Skeletal muscle tissue (tissue), 4 donors: ENCODE measurements around the gene ITPKB. TPM values are rescaled to one million over a fixed set of nuclear protein-coding genes. Genes with fewer than 3 reads are reported as not detected.

ENCODE experiments used
- H3K27ac ChIP-seq: one replicate; pipeline ENCODE4 v1.7.0; 2013; ENCODE audit warnings: mild to moderate bottlenecking, low read depth, low read length, inconsistent platforms
- H3K27me3 ChIP-seq, 3 donors: one replicate each; pipeline ENCODE4 v1.7.0; 2013; ENCODE audit warnings: low read length in 3 of 3; ENCODE audit not compliant: control insufficient read depth in 3 of 3, insufficient read depth in 3 of 3
- H3K36me3 ChIP-seq, 3 donors: one replicate each; pipeline ENCODE4 v1.7.0; 2013; ENCODE audit warnings: low read length in 3 of 3; ENCODE audit not compliant: control insufficient read depth in 3 of 3, insufficient read depth in 3 of 3
- H3K4me1 ChIP-seq, 3 donors: one replicate each; pipeline ENCODE4 v1.7.0; 2013; ENCODE audit warnings: low read length in 3 of 3, mild to moderate bottlenecking in 3 of 3; ENCODE audit not compliant: control insufficient read depth in 3 of 3, insufficient read depth in 3 of 3
- H3K4me3 ChIP-seq, 3 donors: one replicate each; pipeline ENCODE4 v1.7.0; 2013; ENCODE audit warnings: low read length in 3 of 3
- H3K9ac ChIP-seq, 3 donors: one replicate each; pipeline ENCODE4 v1.7.0; 2013; ENCODE audit warnings: low read length in 3 of 3, mild to moderate bottlenecking in 3 of 3, moderate library complexity in 2 of 3, low read depth in 1 of 3
- H3K9me3 ChIP-seq, 3 donors: one replicate each; pipeline ENCODE4 v1.7.0; 2013; ENCODE audit warnings: low read length in 3 of 3; ENCODE audit not compliant: control insufficient read depth in 3 of 3
- total RNA-seq: library from RNA; depleted of rRNA; stranded (reverse); fragments of >200 nt; gene quantifications from one replicate; pipeline ENCODE4 v1.2.3, GENCODE V29; 2014
- donor health status: Osteomylitis.

Gene ITPKB
- total RNA-seq, 1 donor from 2014 or later, result 18.8 TPM

DNA sequence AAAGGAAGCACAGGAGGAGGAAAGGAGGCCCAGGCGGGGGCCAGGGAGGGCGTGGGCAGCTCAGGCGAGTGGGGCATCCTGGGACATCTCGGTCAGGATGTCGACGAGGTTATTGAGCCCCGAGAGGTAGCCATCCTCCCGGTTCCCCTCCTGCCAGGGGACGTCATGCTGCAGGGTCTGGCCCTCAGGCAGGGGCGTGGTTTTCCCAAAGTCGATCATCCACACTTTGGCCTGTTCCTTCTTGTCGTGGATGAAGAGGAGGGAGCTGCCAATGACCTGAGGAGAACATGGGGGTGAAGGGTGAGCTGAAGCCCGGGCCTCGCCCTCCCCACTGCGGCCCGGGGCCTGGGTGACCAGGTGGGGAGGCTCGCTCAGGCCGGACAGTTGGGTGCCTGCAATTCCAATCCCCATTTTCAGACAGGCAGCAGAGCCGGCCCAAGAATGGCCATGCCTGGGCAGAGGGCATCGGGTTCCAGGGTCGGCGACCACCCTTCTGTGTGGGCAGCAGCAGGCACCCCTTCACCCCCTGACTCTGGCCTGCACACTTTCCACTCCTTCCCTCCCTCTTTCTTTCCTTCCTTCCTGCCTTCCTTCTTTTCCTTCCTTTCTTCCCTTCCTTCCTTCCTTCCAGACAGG is 104.4 kb downstream of the ITPKB start:
- H3K36me3 ChIP-seq, result peaks cover 9 to 22% (median 14%) of the 10 kb centered on the region in 3 donors
- H3K27ac ChIP-seq, result no peak overlapping the region
- H3K4me3 ChIP-seq, result no peak overlapping the region
- H3K9me3 ChIP-seq, result no peaks in the 10 kb centered on the region
- H3K4me1 ChIP-seq, result peaks cover 27 to 42% (median 35%) of the 10 kb centered on the region in 3 donors
- H3K27me3 ChIP-seq, result no peaks in the 10 kb centered on the region
- no peak overlapping the region for H3K9ac ChIP-seq

DNA sequence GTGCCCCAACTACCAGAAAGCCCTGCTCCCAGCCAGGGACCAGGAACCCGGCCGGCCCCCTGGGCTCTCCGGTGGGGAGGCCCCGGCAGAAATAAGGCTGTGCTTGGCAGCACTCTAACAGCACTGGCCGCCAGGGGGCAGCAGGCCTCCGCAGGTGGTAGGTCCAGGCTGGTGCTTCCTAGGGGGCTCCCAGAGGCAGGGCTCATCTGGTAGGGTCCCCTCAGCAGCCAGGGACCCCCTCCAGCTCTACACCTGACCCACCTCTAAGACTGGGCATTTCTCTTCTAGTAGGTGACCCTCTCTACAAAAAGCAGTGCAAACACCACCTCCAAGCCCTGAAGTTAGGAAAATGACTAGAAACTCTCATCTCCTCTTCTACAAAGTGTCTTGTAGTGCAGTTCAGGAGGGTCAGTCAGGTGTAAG is 104.9 kb downstream of the ITPKB start:
- H3K36me3 ChIP-seq, result peaks cover 6 to 19% (median 12%) of the 10 kb centered on the region in 3 donors
- no peak overlapping the region for H3K27ac ChIP-seq

DNA sequence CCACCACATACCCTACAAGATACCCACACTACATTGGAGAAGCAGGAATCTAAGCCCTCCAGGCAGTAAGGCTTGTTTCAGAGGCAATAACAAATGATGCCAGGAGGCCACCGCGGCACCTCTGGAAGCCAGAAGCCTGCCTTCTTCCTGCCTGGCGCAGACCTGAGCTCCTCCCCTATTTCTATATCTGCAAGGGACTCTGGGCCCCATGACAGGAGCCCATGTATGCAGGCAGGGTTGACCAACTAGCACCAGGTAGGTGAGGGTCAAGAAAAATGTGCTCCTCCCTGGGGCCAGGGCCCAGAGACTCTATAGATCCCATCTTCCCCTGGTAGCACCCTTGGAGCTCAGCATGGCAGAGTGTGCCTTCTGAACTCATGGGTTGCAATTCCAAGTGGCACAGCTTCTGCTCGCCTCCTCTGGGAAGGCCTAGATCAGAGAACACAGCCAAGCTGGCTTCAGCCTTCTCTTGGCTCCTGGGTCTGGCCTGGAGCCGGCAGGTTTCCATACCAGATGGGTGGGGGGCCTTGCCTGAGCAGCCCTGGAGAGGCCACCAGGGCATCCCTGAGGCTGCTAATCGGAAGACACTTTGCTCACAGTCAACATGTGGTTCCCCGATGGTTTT is 105.4 kb downstream of the ITPKB start:
- Histone ChIP-seq H3K4me1 (peaks cover 27 to 41% (median 33%) of the 10 kb centered on the region in 3 donors), H3K9me3 (no peaks in the 10 kb centered on the region), H3K4me3 (no peak overlapping the region), H3K27me3 (no peaks in the 10 kb centered on the region), H3K27ac (no peak overlapping the region), H3K9ac (peak overlapping the region in 2 of 3 donors; percentile 14 to 50), H3K36me3 (peaks cover 6 to 19% (median 12%) of the 10 kb centered on the region in 3 donors)

More for the DNA sequence above, 104.9 kb downstream of the ITPKB start:
- peaks cover 27 to 42% (median 35%) of the 10 kb centered on the region in 3 donors for H3K4me1 ChIP-seq
- no peaks in the 10 kb centered on the region for H3K9me3 ChIP-seq
- peak overlapping the region in 2 of 3 donors; percentile 14 to 50 for H3K9ac ChIP-seq
- H3K4me3 ChIP-seq, result no peak overlapping the region
- no peaks in the 10 kb centered on the region for H3K27me3 ChIP-seq

DNA sequence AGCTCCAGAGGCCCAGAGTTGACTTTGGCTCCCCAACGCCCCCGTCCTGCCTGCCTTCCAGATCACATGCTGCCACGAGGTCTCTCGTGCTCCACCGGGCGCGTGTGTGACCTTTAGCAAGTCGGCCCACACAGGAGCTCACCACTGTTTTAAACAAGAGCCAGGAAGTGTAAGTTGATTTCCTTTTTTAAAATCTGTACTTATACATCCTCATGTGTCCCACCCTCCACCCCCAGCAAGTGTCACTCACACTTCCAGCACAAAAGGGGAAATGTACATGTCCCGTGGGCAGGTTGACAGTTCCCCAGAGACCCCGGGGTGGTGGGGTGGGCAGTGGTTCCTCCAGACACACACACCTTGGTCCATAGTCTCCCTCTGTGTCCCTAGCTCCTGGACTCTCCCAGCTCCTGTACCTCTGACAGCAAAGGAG is 106.1 kb downstream of the ITPKB start:
- H3K27me3 ChIP-seq, result no peaks in the 10 kb centered on the region
- H3K36me3 ChIP-seq, result peaks cover 6 to 15% (median 12%) of the 10 kb centered on the region in 3 donors
- no peak overlapping the region for H3K4me3 ChIP-seq
- no peak overlapping the region for H3K27ac ChIP-seq
- no peaks in the 10 kb centered on the region for H3K9me3 ChIP-seq
- peaks cover 20 to 34% (median 26%) of the 10 kb centered on the region in 3 donors for H3K4me1 ChIP-seq
- H3K9ac ChIP-seq, result peak overlapping the region in 1 of 3 donors; percentile 16

DNA sequence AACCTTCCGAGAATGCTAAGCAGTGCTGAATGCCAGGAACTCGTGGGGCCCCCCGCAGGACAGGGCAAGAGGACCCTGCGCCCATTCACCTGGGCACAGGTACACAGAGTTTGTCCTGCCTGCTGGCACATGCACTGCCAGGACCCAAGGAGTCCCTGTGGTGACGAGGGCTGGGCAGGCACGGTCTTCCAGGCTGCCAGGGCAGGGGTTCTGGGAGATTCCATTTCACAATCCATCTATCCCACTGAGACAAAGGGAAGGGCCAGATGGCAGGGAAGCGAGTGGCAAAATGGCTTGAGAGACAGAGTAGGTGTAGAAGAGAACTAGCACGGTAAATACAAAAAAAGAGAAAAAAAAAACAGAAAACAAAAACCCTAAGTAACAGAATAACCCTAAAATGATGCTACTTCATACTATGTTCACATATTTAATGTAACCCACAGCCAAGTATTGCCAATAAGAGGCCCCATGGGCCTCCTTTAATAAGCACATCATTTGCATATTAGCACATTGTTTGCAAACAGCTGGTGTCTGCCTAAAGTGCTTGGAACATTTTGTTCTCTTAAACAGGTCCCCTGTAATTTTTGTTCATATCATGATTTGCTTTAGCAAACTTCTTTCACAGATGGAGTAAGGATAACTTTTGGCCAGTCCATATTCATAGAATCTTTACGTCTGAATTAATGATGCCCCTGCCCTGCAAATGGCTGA is 106.8 kb downstream of the ITPKB start:
- peaks cover 6 to 15% (median 10%) of the 10 kb centered on the region in 3 donors for H3K36me3 ChIP-seq
- no peak overlapping the region for H3K4me3 ChIP-seq
- peaks cover 14 to 29% (median 20%) of the 10 kb centered on the region in 3 donors for H3K4me1 ChIP-seq
- peak overlapping the region in 1 of 3 donors; percentile 16 for H3K9ac ChIP-seq
- H3K27ac ChIP-seq, result no peak overlapping the region
- no peaks in the 10 kb centered on the region for H3K9me3 ChIP-seq
- H3K27me3 ChIP-seq, result no peaks in the 10 kb centered on the region

DNA sequence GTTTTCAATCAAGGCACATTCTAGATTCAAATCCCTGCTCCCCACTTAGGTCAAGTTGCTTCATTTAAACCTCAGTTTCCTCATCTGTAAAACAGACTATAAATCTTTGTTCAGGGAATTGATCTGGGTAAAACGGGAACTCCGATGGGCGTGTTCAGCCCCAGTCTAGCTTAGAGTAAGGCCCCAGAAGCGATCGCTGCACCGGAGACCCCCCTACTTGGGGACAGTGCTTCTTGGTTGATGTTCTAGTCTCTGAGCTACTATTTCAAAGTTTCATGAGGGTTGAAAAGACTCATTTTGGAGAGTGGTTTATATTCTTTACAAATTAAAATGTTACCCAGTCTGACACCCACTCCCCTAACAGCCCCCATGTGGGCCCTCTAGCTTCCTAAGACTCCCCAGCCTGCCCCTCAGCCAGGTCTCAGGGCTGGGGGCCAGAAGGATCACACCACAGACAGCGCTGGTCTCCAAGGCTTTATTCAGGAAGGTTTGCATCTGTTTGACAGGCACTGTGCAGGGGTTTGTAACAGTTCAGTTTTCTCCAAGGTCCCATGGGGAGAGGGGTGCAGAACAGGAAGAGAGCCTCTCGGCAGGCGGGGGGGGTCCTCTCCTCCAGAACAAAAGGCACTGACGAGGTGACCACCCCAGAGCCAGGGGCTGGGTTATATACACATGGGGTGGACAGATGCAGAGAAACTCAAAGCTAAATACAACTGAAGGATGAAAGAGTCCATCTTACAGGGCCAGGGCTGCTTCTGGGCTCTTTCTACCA is 107.7 kb downstream of the ITPKB start:
- Histone ChIP-seq H3K27ac (no peak overlapping the region), H3K4me3 (no peak overlapping the region), H3K9ac (no peak overlapping the region), H3K4me1 (peaks cover 14 to 30% (median 18%) of the 10 kb centered on the region in 3 donors), H3K27me3 (no peaks in the 10 kb centered on the region), H3K9me3 (no peaks in the 10 kb centered on the region), H3K36me3 (peaks cover 3 to 7% (median 6%) of the 10 kb centered on the region in 3 donors)

DNA sequence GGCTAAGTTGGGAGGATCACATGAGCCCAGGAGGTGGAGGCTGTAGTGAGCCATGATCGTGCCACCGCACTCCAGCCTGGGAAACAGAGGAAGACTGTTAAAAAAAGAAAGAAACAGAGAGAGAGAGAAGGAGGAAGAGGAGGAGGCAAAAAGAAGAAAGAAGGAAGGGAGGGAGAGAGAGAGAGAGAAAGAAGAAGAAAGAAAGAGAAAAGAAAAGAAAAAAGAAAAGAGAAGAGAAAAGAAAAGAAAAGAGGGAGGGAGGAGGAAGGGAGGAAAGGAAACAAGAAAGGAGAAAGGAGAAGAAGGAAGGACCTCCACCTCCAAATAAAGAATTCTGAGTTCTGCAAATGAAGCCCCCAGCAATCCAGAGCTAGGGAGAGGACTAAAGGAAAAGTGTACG is 108.5 kb downstream of the ITPKB start:
- Histone ChIP-seq H3K27ac (no peak overlapping the region), H3K27me3 (no peaks in the 10 kb centered on the region), H3K9ac (no peak overlapping the region), H3K4me1 (peaks cover 17 to 30% (median 22%) of the 10 kb centered on the region in 3 donors), H3K4me3 (no peak overlapping the region), H3K36me3 (peaks cover 0 to 7% (median 6%) of the 10 kb centered on the region in 3 donors), H3K9me3 (no peaks in the 10 kb centered on the region)

DNA sequence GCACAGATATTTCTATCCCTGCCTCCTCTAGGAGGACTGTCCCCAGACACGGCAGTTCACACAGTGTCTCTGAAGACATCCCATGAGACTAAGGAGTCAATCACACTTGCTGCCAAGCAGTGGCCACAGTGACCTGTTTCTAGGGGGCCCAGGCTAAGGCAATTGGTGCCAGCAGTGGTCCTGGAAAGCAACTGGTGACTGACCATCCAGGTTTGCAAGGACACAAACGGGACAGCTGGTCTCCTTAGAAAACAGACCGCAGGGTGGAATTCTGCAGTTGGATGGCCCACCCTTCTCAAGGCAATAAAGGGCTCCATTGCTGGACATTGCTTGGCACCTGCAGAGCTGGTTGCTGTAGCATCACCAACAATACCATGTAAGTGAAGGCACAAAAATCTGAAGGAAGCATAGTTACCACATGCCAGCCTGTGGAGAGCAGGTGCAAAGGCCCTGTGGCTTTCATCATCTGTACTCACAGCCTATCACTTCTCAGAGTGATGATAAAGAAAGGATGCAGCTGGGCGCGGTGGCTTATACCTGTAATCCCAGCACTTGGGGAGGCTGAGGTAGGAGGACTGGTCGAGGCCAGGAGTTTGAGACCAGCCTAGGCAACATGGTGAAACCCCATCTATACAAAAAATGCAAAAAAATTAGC is 109.1 kb downstream of the ITPKB start:
- no peak overlapping the region for H3K4me3 ChIP-seq
- H3K4me1 ChIP-seq, result peaks cover 17 to 29% (median 22%) of the 10 kb centered on the region in 3 donors
- H3K36me3 ChIP-seq, result peaks cover 0 to 4% (median 3%) of the 10 kb centered on the region in 3 donors
- H3K27me3 ChIP-seq, result no peaks in the 10 kb centered on the region
- H3K9ac ChIP-seq, result no peak overlapping the region
- no peaks in the 10 kb centered on the region for H3K9me3 ChIP-seq
- H3K27ac ChIP-seq, result no peak overlapping the region

DNA sequence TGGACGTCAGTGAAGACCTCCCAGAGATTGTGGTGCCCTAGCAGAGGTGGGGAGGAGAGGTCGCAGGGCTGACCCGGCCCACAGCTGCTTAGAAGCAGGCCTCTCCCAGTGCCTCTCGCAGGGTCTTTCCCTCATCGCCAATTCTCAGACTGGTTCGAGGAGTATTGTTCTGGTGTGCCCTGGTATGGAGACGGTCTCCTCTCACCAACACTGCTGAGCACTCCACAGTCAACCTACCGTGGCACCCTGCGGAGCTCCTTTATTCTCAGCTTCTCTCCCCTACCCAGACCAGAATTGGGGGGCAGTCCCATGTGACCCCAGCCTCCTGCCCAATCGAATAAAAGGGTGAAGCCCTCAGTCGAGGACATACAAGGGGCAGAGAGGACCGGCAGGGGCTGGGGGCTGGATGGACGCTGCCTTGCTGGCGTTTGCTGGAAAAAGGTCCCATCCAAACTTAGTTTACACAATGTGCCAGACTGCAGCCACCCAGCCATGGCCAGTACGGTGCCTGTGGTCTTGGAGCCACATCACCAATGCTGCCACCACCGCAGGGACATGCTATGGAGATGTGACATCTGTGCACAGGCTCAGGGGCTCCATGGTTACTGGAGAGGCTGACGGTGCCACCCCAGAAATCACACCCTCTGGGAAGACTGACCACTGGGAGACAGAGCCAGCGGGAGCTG is 109.7 kb downstream of the ITPKB start:
- no peaks in the 10 kb centered on the region for H3K9me3 ChIP-seq
- H3K27me3 ChIP-seq, result no peaks in the 10 kb centered on the region
- no peak overlapping the region for H3K4me3 ChIP-seq
- H3K27ac ChIP-seq, result no peak overlapping the region
- H3K9ac ChIP-seq, result no peak overlapping the region
- peaks cover 17 to 26% (median 21%) of the 10 kb centered on the region in 3 donors for H3K4me1 ChIP-seq
- H3K36me3 ChIP-seq, result no peaks in the 10 kb centered on the region
